ENCODE results near the gene ITPA. TPM values are rescaled to one million over a fixed set of nuclear protein-coding genes. Genes with fewer than 3 reads are reported as not detected.

The ITPA gene
- total and polyA plus RNA-seq, 2 of the 4 experiments (the other 2 are of a cell fraction) = 32.4 to 49.0 TPM

- Histone ChIP-seq H3K79me1 (ENCODE audit: low read depth in 1 of 2, low read length in 2 of 2) (no peaks in the 10 kb centered on the region), H3K27ac (ENCODE audit: insufficient read depth, low read length) (no peak overlapping the region), H3K56ac (ENCODE audit: extremely low read depth, insufficient read depth, low read length) (no peak overlapping the region), H3K4ac (ENCODE audit: low read depth, low read length) (no peak overlapping the region), H2BK20ac (ENCODE audit: low read depth, low read length) (no peak overlapping the region), H3K14ac (replicated peaks; ENCODE audit: low read depth, low read length) (no peak overlapping the region), H2BK15ac (ENCODE audit: low read depth, low read length) (no peak overlapping the region), H4K8ac (ENCODE audit: low read depth in 2 of 2, low read length in 2 of 2) (no peak overlapping the region), H3K36me3 (ENCODE audit: control insufficient read depth, insufficient read depth, low read length) (peaks cover 6% of the 10 kb centered on the region; the same call in 1 of the 2 replicates), H3K27me3 (ENCODE audit: control insufficient read depth, insufficient read depth, low read length) (peaks cover under 1% of the 10 kb centered on the region; the same call in 1 of the 2 replicates), H3K4me1 (ENCODE audit: control insufficient read depth, insufficient read depth, low read length) (no peaks in the 10 kb centered on the region), H3K23ac (ENCODE audit: low read depth, low read length) (no peak overlapping the region), H2AFZ (replicated peaks; ENCODE audit: low read length, poor library complexity) (no peak overlapping the region), H3K4me3 (ENCODE audit: insufficient read depth, low read depth, low read length) (no peak overlapping the region), H3K9me1 (ENCODE audit: insufficient read depth, low read length) (no peaks in the 10 kb centered on the region), H4K5ac (ENCODE audit: low read depth, low read length) (no peak overlapping the region), H3K4me2 (ENCODE audit: low read depth, low read length) (no peak overlapping the region), H3K9me3 (ENCODE audit: control insufficient read depth, insufficient read depth, low read length) (no peaks in the 10 kb centered on the region), H4K20me1 (ENCODE audit: insufficient read depth, low read length) (no peaks in the 10 kb centered on the region), H2AK9ac (replicated peaks; ENCODE audit: low read depth, low read length, poor library complexity) (no peak overlapping the region), H2AK5ac (ENCODE audit: low read depth, low read length) (no peak overlapping the region), H4K91ac (ENCODE audit: insufficient read depth, low read depth, low read length) (no peak overlapping the region), H2BK5ac (ENCODE audit: low read depth, low read length, poor library complexity, severe bottlenecking) (no peak overlapping the region), H3K9ac (ENCODE audit: low read depth, low read length) (no peak overlapping the region), H3K18ac (ENCODE audit: low read depth, low read length) (no peak overlapping the region), H2BK120ac (ENCODE audit: low read depth, low read length) (no peak overlapping the region)
- ATAC-seq (ENCODE audit: low read depth) (no peak), DNase-seq (no peak)
- dilution Hi-C loops (cut with HindIII; ENCODE audit: low sequenced_read_pairs, unreplicated experiment) (no loop called here), intact Hi-C loops (cut with micrococcal nuclease) (no loop called here), in situ Hi-C loops (cut with MboI; ENCODE audit: low sequenced_read_pairs) (no loop called here)
- TF ChIP-seq POLR2A (IDR thresholded peaks at IDR 0.05; ENCODE audit: low read depth, low read length) = no peak
- no peak for TF ChIP-seq CTCF (conservative IDR thresholded peaks at IDR 0.05; ENCODE audit: low read depth, low read length)
- no peak for TF ChIP-seq SMC3 (IDR thresholded peaks at IDR 0.05; ENCODE audit: low read depth, low read length)
- no peak for TF ChIP-seq MXI1 (IDR thresholded peaks at IDR 0.05; ENCODE audit: borderline replicate concordance, low read depth, low read length)
- TF ChIP-seq RCOR1 (IDR thresholded peaks at IDR 0.05; ENCODE audit: insufficient replicate concordance, low read length) = no peak
- TF ChIP-seq USF2 (IDR thresholded peaks at IDR 0.05; ENCODE audit: low read depth, low read length) = no peak
- TF ChIP-seq RAD21 (IDR thresholded peaks at IDR 0.05; ENCODE audit: low read length) = no peak
- no peak for TF ChIP-seq BHLHE40 (IDR thresholded peaks at IDR 0.05; ENCODE audit: low read depth, low read length)
- no peak for TF ChIP-seq RFX5 (IDR thresholded peaks at IDR 0.05; ENCODE audit: low read depth, low read length)
- no peak for TF ChIP-seq FOS (IDR thresholded peaks at IDR 0.05; ENCODE audit: low read depth, low read length)
- no peak for TF ChIP-seq MAFK (IDR thresholded peaks at IDR 0.05; ENCODE audit: low read depth, low read length)
- TF ChIP-seq MAZ (IDR thresholded peaks at IDR 0.05; ENCODE audit: borderline replicate concordance, low read depth, low read length) = no peak
- TF ChIP-seq CEBPB (IDR thresholded peaks at IDR 0.05; ENCODE audit: low read depth, low read length) = no peak
- ChIA-PET CTCF (no interaction called here), POLR2A (ENCODE audit: unreplicated experiment) (no interaction called here)
- BruUV-seq (replicated peaks) = no TSS peak
- WGBS, 2 experiments (ENCODE audit: extremely low coverage in 2 of 2, insufficient read length in 1 of 2) = 100% methylated on average over 6 of the region's 14 CpGs; no CpG with 5 or more reads in 1 of the 2 experiments
These were observed 20.5 kb downstream of the ITPA start for GRCh38 chr20:3229798-3230197.

Data from IMR-90 (cell line).